Caco-2 (cell line): ENCODE results near the gene PEG3. TPM values are rescaled to one million over a fixed set of nuclear protein-coding genes. Genes with fewer than 3 reads are reported as not detected.

Experiments
- BruUV-seq: library from RNA; stranded (reverse); fragments of 400-500 nt; replicated peaks from 2 replicates; lab custom pipeline; 2021; lab: Mats Ljungman, UMichigan
- CTCF ChIA-PET: fragments of 300-600 bp; sonication (Branson Sonifier 250); formaldehyde crosslinking; loops from one replicate; lab custom pipeline; 2022; ENCODE audit warnings: antibody characterized with exemption; lab: Charles Lee
- POLR2A ChIA-PET: fragments of 300-600 bp; sonication (Branson Sonifier 250); formaldehyde crosslinking; loops from one replicate; lab custom pipeline; 2022; ENCODE audit warnings: antibody characterized with exemption; lab: Charles Lee
- DNase-seq, 2 experiments: peaks; one replicate each; pipeline versions ENCODE4 v3.0.0 to v3.0.0-alpha.2; 2020 to 2022
- H3K27me3 ChIP-seq: replicated peaks from 2 replicates; pipeline ENCODE4 v1.6.0; 2011; ENCODE audit warnings: low read length; ENCODE audit not compliant: control insufficient read depth, insufficient read depth
- H3K36me3 ChIP-seq: 2 replicates; pipeline ENCODE4 v1.5.1; 2011; ENCODE audit warnings: low read length; ENCODE audit not compliant: control insufficient read depth, insufficient read depth
- H3K4me1 ChIP-seq: fragments of 250-450 bp; sonication (Bioruptor Pico); 2 replicates; pipeline ENCODE4 v1.5.1; 2020; ENCODE audit warnings: mild to moderate bottlenecking
- H3K4me3 ChIP-seq: 2 replicates; pipeline ENCODE4 v1.5.1; 2011; ENCODE audit warnings: low read depth, mild to moderate bottlenecking, control low read depth, low read length
- H3K9me3 ChIP-seq: fragments of 250-450 bp; sonication (Bioruptor Pico); 2 replicates; pipeline ENCODE4 v1.5.1; 2020; ENCODE audit warnings: mild to moderate bottlenecking, moderate library complexity
- H3K27ac Mint-ChIP-seq: one replicate; pipeline ENCODE4 v1.8.0; 2022; ENCODE audit warnings: mixed read lengths; ENCODE audit not compliant: unreplicated experiment
- H3K27me3 Mint-ChIP-seq: one replicate; pipeline ENCODE4 v1.8.0; 2022; ENCODE audit warnings: mixed read lengths; ENCODE audit not compliant: insufficient read depth, unreplicated experiment
- H3K36me3 Mint-ChIP-seq: one replicate; pipeline ENCODE4 v1.8.0; 2022; ENCODE audit warnings: mild to moderate bottlenecking, mixed read lengths; ENCODE audit not compliant: insufficient read depth, unreplicated experiment
- H3K4me1 Mint-ChIP-seq: one replicate; pipeline ENCODE4 v1.8.0; 2022; ENCODE audit warnings: low read depth, mixed read lengths; ENCODE audit not compliant: unreplicated experiment
- H3K4me3 Mint-ChIP-seq: one replicate; pipeline ENCODE4 v1.8.0; 2022; ENCODE audit warnings: mild to moderate bottlenecking, moderate library complexity, mixed read lengths; ENCODE audit not compliant: unreplicated experiment
- H3K9me3 Mint-ChIP-seq: one replicate; pipeline ENCODE4 v1.8.0; 2022; ENCODE audit warnings: mixed read lengths; ENCODE audit not compliant: unreplicated experiment
- intact Hi-C: fragments of 100-400 bp; cut with micrococcal nuclease; formaldehyde crosslinking; loops from one replicate; pipeline ENCODE4 v1.10.0; 2022; ENCODE audit not compliant: unreplicated experiment
- total RNA-seq: library from RNA; stranded (reverse); gene quantifications from 2 replicates; pipeline ENCODE4 v1.2.3, GENCODE V29; 2022
- TF ChIP-seq, protein P1 (sequence below), 2 experiments: fragments of 200-600 bp in 1 of 2; IDR thresholded peaks; 1 replicate in 1 of 2; 2 replicates in 1 of 2; pipeline versions ENCODE4 v1.5.1 to v1.8.0; 2011 to 2022; ENCODE audit warnings: antibody characterized with exemption in 1 of 2, control low read depth in 1 of 2, inconsistent platforms in 1 of 2, low read depth in 1 of 2, low read length in 1 of 2, mild to moderate bottlenecking in 1 of 2, moderate library complexity in 1 of 2; ENCODE audit not compliant: insufficient read depth in 1 of 2, severe bottlenecking in 1 of 2, unreplicated experiment in 1 of 2

The PEG3 gene
- total RNA-seq, 1 experiment from 2014 or later: not detected

DNA sequence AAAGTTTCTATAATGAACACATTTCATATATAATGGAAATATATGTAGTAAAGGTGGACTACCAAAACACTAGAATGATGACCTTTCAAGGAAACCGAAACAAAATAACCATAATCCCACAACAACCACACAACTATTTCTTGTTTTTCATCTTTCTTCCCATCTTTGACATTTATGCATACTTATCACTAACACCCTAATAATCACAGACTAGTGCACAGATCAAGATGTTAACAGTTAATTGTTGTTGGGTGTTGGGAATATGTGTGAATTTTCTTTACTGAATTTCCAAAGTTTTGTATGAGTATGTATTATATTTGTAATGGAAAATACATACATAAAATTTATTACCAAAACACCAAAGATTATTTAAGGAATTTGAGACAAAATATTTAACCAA is 30.3 kb downstream of the PEG3 start:
- H3K4me3 ChIP-seq: no peak overlapping the region
- intact Hi-C loops: no loop called here
- no peaks in the 10 kb centered on the region for H3K36me3 ChIP-seq
- H3K27me3 ChIP-seq: no peaks in the 10 kb centered on the region
- ChIA-PET POLR2A (no interaction called here), CTCF (no interaction called here)
- no TSS peak for BruUV-seq
- no peak for DNase-seq
- Mint-ChIP-seq H3K36me3 (no peaks in the 10 kb centered on the region), H3K27ac (no peak overlapping the region), H3K9me3 (peaks cover 48% of the 10 kb centered on the region), H3K4me1 (no peaks in the 10 kb centered on the region), H3K27me3 (no peaks in the 10 kb centered on the region), H3K4me3 (no peak overlapping the region)
- TF ChIP-seq, protein P1, sequence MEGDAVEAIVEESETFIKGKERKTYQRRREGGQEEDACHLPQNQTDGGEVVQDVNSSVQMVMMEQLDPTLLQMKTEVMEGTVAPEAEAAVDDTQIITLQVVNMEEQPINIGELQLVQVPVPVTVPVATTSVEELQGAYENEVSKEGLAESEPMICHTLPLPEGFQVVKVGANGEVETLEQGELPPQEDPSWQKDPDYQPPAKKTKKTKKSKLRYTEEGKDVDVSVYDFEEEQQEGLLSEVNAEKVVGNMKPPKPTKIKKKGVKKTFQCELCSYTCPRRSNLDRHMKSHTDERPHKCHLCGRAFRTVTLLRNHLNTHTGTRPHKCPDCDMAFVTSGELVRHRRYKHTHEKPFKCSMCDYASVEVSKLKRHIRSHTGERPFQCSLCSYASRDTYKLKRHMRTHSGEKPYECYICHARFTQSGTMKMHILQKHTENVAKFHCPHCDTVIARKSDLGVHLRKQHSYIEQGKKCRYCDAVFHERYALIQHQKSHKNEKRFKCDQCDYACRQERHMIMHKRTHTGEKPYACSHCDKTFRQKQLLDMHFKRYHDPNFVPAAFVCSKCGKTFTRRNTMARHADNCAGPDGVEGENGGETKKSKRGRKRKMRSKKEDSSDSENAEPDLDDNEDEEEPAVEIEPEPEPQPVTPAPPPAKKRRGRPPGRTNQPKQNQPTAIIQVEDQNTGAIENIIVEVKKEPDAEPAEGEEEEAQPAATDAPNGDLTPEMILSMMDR (IDR thresholded peaks at IDR 0.05; ENCODE audit: insufficient read depth in 1 of 2, low read depth in 1 of 2, low read length in 1 of 2, severe bottlenecking in 1 of 2, unreplicated experiment in 1 of 2): no peak
- peaks cover 18% of the 10 kb centered on the region for H3K9me3 ChIP-seq
- no peaks in the 10 kb centered on the region for H3K4me1 ChIP-seq

DNA sequence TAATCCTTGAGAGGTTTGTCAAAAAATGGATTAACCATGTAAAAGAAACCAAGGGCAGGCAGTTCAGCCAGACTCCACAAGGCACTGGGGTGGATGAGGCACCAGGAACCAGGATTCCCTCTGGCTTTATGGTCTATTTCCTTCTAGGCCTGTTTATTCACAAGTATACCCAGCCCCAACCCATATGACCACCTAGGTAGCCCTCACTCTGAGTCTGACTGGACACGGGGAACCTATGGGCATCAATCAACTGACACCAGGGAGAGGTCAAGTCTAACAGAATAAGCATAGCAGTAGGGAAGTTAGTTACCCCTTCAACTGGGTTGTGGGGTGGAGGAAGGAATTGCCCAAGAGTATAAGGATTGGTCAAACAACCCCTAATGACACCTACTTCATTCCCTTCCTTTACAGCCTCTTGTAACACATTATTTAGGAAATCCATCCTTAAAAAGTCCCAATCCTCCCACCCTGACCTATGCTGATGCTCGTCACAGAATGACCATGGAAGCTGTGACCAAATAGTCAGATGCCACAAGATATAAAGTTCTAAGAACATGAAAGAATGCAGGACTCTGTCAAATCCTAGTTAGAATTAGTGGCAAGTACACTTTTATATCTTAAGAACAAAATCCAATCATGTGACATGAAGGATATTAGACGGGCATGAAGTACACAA is 31.7 kb downstream of the PEG3 start:
- Histone ChIP-seq H3K4me1 (no peaks in the 10 kb centered on the region), H3K4me3 (no peak overlapping the region), H3K27me3 (no peaks in the 10 kb centered on the region), H3K36me3 (no peaks in the 10 kb centered on the region), H3K9me3 (peaks cover 20% of the 10 kb centered on the region)
- H3K9me3 Mint-ChIP-seq: peaks cover 42% of the 10 kb centered on the region
- intact Hi-C loops: no loop called here
- BruUV-seq: no TSS peak
- no peaks in the 10 kb centered on the region for H3K27me3 Mint-ChIP-seq
- POLR2A ChIA-PET: no interaction called here
- DNase-seq: no peak
- CTCF ChIA-PET: no interaction called here
- no peaks in the 10 kb centered on the region for H3K36me3 Mint-ChIP-seq
- H3K27ac Mint-ChIP-seq: no peak overlapping the region
- no peak overlapping the region for H3K4me3 Mint-ChIP-seq
- no peaks in the 10 kb centered on the region for H3K4me1 Mint-ChIP-seq
- TF ChIP-seq, protein P1 (IDR thresholded peaks at IDR 0.05; ENCODE audit: insufficient read depth in 1 of 2, low read depth in 1 of 2, low read length in 1 of 2, severe bottlenecking in 1 of 2, unreplicated experiment in 1 of 2): no peak

GRCh38 chr19:56806639-56807038 is 33.9 kb downstream of the PEG3 start:
- Histone ChIP-seq H3K9me3 (peaks cover 27% of the 10 kb centered on the region), H3K27me3 (no peaks in the 10 kb centered on the region), H3K4me3 (no peak overlapping the region), H3K36me3 (no peaks in the 10 kb centered on the region), H3K4me1 (no peaks in the 10 kb centered on the region)
- Mint-ChIP-seq H3K36me3 (no peaks in the 10 kb centered on the region), H3K4me3 (no peak overlapping the region), H3K27me3 (no peaks in the 10 kb centered on the region), H3K27ac (no peak overlapping the region), H3K4me1 (no peaks in the 10 kb centered on the region), H3K9me3 (peaks cover 24% of the 10 kb centered on the region)
- intact Hi-C loops: no loop called here
- CTCF ChIA-PET: no interaction called here
- POLR2A ChIA-PET: no interaction called here
- BruUV-seq: no TSS peak
- DNase-seq: no peak
- TF ChIP-seq, protein P1 (IDR thresholded peaks at IDR 0.05; ENCODE audit: insufficient read depth in 1 of 2, low read depth in 1 of 2, low read length in 1 of 2, severe bottlenecking in 1 of 2, unreplicated experiment in 1 of 2): no peak

Other genes starting within 250 kb of the PEG3 start
- 1.1 and 1.5 TPM in 2 replicates for gene ZNF71, start 245.4 kb downstream of the PEG3 start, total RNA-seq
- gene SMIM17, start 197.6 kb downstream of the PEG3 start, total RNA-seq: not detected in 2 replicates
- gene ZNF835, start 169.0 kb downstream of the PEG3 start, total RNA-seq: not detected in 2 replicates
- gene ZIM2, start within 50 bp of the PEG3 start, total RNA-seq: not detected in 2 replicates